GM13977 (cell line): ENCODE data around the gene FXYD2.

Experiments
- DNase-seq: peaks from one replicate; pipeline ENCODE4 v3.0.0; 2012; ENCODE audit warnings: low spot score
- CTCF ChIP-seq: IDR thresholded peaks from 2 replicates; pipeline ENCODE4 v1.5.1; 2012; ENCODE audit warnings: mild to moderate bottlenecking, control low read depth; ENCODE audit not compliant: insufficient read depth; ENCODE audit errors: extremely low read depth, missing control alignments
- in situ Hi-C: fragments of 300-500 bp; cut with MboI; formaldehyde crosslinking; loops from one replicate; pipeline ENCODE4 v1.12.0; 2022; ENCODE audit warnings: low sequenced_read_pairs, low pct_unique_long_range_greater_than_20kb, mixed read lengths, inconsistent platforms; ENCODE audit not compliant: unreplicated experiment

Gene FXYD2

GRCh38 chr11:117857734-117858414 lies 33.3 kb upstream of the FXYD2 start:
- TF ChIP-seq CTCF: no peak
- DNase-seq: no peak
- in situ Hi-C loops: loop anchor here (10.0 kb wide), 2 partner anchors 87 to 197 kb away; no protein-coding TSS in a partner anchor

- TF ChIP-seq CTCF: no peak
- DNase-seq: no peak
- in situ Hi-C loops: loop anchor here (10.0 kb wide), 2 partner anchors 89 to 199 kb away; no protein-coding TSS in a partner anchor
These were observed 31.5 kb upstream of the FXYD2 start for GRCh38 chr11:117855912-117856651.

GRCh38 chr11:117855186-117855845 lies 30.8 kb upstream of the FXYD2 start:
- in situ Hi-C loops: loop anchor here (10.0 kb wide), 2 partner anchors 89 to 199 kb away; no protein-coding TSS in a partner anchor
- no peak for TF ChIP-seq CTCF
- no peak for DNase-seq

- no peak for TF ChIP-seq CTCF
- DNase-seq: no peak
- in situ Hi-C loops: loop anchor here (10.0 kb wide), 2 partner anchors 92 to 202 kb away; no protein-coding TSS in a partner anchor
These were observed 27.8 kb upstream of the FXYD2 start for GRCh38 chr11:117852309-117852708.

- TF ChIP-seq CTCF: no peak
- no peak for DNase-seq
- in situ Hi-C loops: loop anchor here (10.0 kb wide), 2 partner anchors 93 to 203 kb away; no protein-coding TSS in a partner anchor
These were observed 27.3 kb upstream of the FXYD2 start for GRCh38 chr11:117851852-117852251.

- no peak for TF ChIP-seq CTCF
- in situ Hi-C loops: loop anchor here (10.0 kb wide), 2 partner anchors 94 to 204 kb away; no protein-coding TSS in a partner anchor
- no peak for DNase-seq
These were observed 26.6 kb upstream of the FXYD2 start for GRCh38 chr11:117851106-117851505.
